MV-4-11 (cell line): ENCODE measurements around the gene TOM1L2.

ENCODE experiments used
- DNase-seq: peaks from one replicate; lab custom pipeline; 2025; lab: John Stamatoyannopoulos, UW

Gene TOM1L2

GRCh38 chr17:17994271-17995069 is 22.3 kb upstream of the TOM1L2 start:
- DNase-seq: no peak

GRCh38 chr17:17993852-17994251 is 21.7 kb upstream of the TOM1L2 start:
- DNase-seq: no peak

- no peak for DNase-seq
These were observed 21.2 kb upstream of the TOM1L2 start for GRCh38 chr17:17993366-17993765.

- no peak for DNase-seq
These were observed 18.1 kb upstream of the TOM1L2 start for GRCh38 chr17:17990282-17990681.

- no peak for DNase-seq
These were observed 17.4 kb upstream of the TOM1L2 start for GRCh38 chr17:17989618-17990017.

- DNase-seq: no peak
These were observed 16.9 kb upstream of the TOM1L2 start for GRCh38 chr17:17989081-17989480.

- DNase-seq: no peak
These were observed 16.3 kb upstream of the TOM1L2 start for GRCh38 chr17:17988427-17988945.

- no peak for DNase-seq
These were observed 15.7 kb upstream of the TOM1L2 start for GRCh38 chr17:17987901-17988300.

GRCh38 chr17:17987187-17987896 is 15.1 kb upstream of the TOM1L2 start:
- DNase-seq: no peak

- no peak for DNase-seq
These were observed 13.4 kb upstream of the TOM1L2 start for GRCh38 chr17:17985555-17985954.

GRCh38 chr17:17985153-17985552 is 13.0 kb upstream of the TOM1L2 start:
- no peak for DNase-seq

- DNase-seq: no peak
These were observed 11.6 kb upstream of the TOM1L2 start for GRCh38 chr17:17983776-17984175.

GRCh38 chr17:17983376-17983775 is 11.2 kb upstream of the TOM1L2 start:
- DNase-seq: no peak

- DNase-seq: no peak
These were observed 10.6 kb upstream of the TOM1L2 start for GRCh38 chr17:17982801-17983200.

- DNase-seq: no peak
These were observed 9.1 kb upstream of the TOM1L2 start for GRCh38 chr17:17981330-17981729.

- no peak for DNase-seq
These were observed 7.6 kb upstream of the TOM1L2 start for GRCh38 chr17:17979778-17980177.

- DNase-seq: peak; percentile 45
These were observed 6.6 kb upstream of the TOM1L2 start for GRCh38 chr17:17978481-17979424.

GRCh38 chr17:17976931-17977570 is 4.9 kb upstream of the TOM1L2 start:
- DNase-seq: no peak

- peak; percentile 79 for DNase-seq
These were observed 3.2 kb upstream of the TOM1L2 start for GRCh38 chr17:17975436-17975835.

- DNase-seq: no peak
These were observed 703 bp upstream of the TOM1L2 start for GRCh38 chr17:17972952-17973254.

GRCh38 chr17:17971431-17972125 is 622 bp downstream of the TOM1L2 start:
- DNase-seq: no peak
